HEK293 (cell line): ENCODE results near the gene KCP.
A peak's percentile ranks its signal among the peaks of the same experiment; 100 is the strongest.

Source experiments
- GLIS2 ChIP-seq: fragments of 450-650 bp; formaldehyde crosslinking; IDR thresholded peaks from 2 replicates; pipeline ENCODE4 v1.5.1; 2016; ENCODE audit warnings: missing biosample characterization, missing genetic modification characterization
- KLF1 ChIP-seq: fragments of 450-650 bp; formaldehyde crosslinking; IDR thresholded peaks from 2 replicates; pipeline ENCODE4 v1.5.1; 2016; ENCODE audit warnings: missing biosample characterization, missing genetic modification characterization
- KLF7 ChIP-seq: fragments of 450-650 bp; formaldehyde crosslinking; IDR thresholded peaks from 2 replicates; pipeline ENCODE4 v1.5.1; 2016; ENCODE audit warnings: missing biosample characterization, missing genetic modification characterization, borderline replicate concordance
- PRDM10 ChIP-seq: fragments of 450-650 bp; formaldehyde crosslinking; IDR thresholded peaks from 2 replicates; pipeline ENCODE4 v1.5.1; 2016; ENCODE audit warnings: missing biosample characterization, missing genetic modification characterization
- PRDM4 ChIP-seq: fragments of 450-650 bp; formaldehyde crosslinking; IDR thresholded peaks from 2 replicates; pipeline ENCODE4 v1.5.1; 2017; ENCODE audit warnings: missing biosample characterization, missing genetic modification characterization
- SP3 ChIP-seq: fragments of 450-650 bp; formaldehyde crosslinking; IDR thresholded peaks from 2 replicates; pipeline ENCODE4 v1.5.1; 2016; ENCODE audit warnings: missing biosample characterization, missing genetic modification characterization
- ZBTB10 ChIP-seq: fragments of 450-650 bp; formaldehyde crosslinking; IDR thresholded peaks from 2 replicates; pipeline ENCODE4 v1.5.1; 2016; ENCODE audit warnings: missing biosample characterization, missing genetic modification characterization
- ZBTB17 ChIP-seq: fragments of 450-650 bp; formaldehyde crosslinking; IDR thresholded peaks from 2 replicates; pipeline ENCODE4 v1.5.1; 2016; ENCODE audit warnings: missing biosample characterization, missing genetic modification characterization
- ZBTB26 ChIP-seq: fragments of 450-650 bp; formaldehyde crosslinking; optimal IDR thresholded peaks from 2 replicates; pipeline ENCODE3; 2016; ENCODE audit warnings: missing biosample characterization, mild to moderate bottlenecking, missing genetic modification characterization
- ZFHX2 ChIP-seq: fragments of 450-650 bp; formaldehyde crosslinking; conservative IDR thresholded peaks from 2 replicates; pipeline ENCODE4 v1.5.1; 2016; ENCODE audit warnings: missing biosample characterization, missing genetic modification characterization
- ZFP69B ChIP-seq: fragments of 450-650 bp; formaldehyde crosslinking; IDR thresholded peaks from 2 replicates; pipeline ENCODE4 v1.5.1; 2016; ENCODE audit warnings: missing biosample characterization, missing genetic modification characterization
- ZIC2 ChIP-seq: fragments of 450-650 bp; formaldehyde crosslinking; IDR thresholded peaks from 2 replicates; pipeline ENCODE4 v1.5.1; 2016; ENCODE audit warnings: missing biosample characterization, missing genetic modification characterization
- ZNF157 ChIP-seq: fragments of 450-650 bp; formaldehyde crosslinking; IDR thresholded peaks from 2 replicates; pipeline ENCODE4 v1.5.1; 2016; ENCODE audit warnings: missing biosample characterization, missing genetic modification characterization
- ZNF341 ChIP-seq: fragments of 450-650 bp; formaldehyde crosslinking; IDR thresholded peaks from 2 replicates; pipeline ENCODE4; 2016; ENCODE audit warnings: low read depth, missing biosample characterization, missing genetic modification characterization
- ZNF391 ChIP-seq: fragments of 450-650 bp; formaldehyde crosslinking; IDR thresholded peaks from 2 replicates; pipeline ENCODE4 v1.5.1; 2016; ENCODE audit warnings: low read depth, missing biosample characterization, missing genetic modification characterization, borderline replicate concordance
- ZNF426 ChIP-seq: fragments of 450-650 bp; formaldehyde crosslinking; IDR thresholded peaks from 2 replicates; pipeline ENCODE4 v1.5.1; 2017; ENCODE audit warnings: missing biosample characterization, missing genetic modification characterization, mild to moderate bottlenecking, inconsistent platforms, moderate library complexity
- ZNF692 ChIP-seq: fragments of 450-650 bp; formaldehyde crosslinking; IDR thresholded peaks from 2 replicates; pipeline ENCODE4 v1.5.1; 2016; ENCODE audit warnings: missing biosample characterization, missing genetic modification characterization
- ZNF777 ChIP-seq: fragments of 450-650 bp; formaldehyde crosslinking; IDR thresholded peaks from 2 replicates; pipeline ENCODE4 v1.5.1; 2017; ENCODE audit warnings: missing biosample characterization, missing genetic modification characterization, borderline replicate concordance

Gene KCP

GRCh38 chr7:128937647-128938543 lies 27.4 kb upstream of the KCP start, which contains the start of gene IRF5 (continued):
- TF ChIP-seq ZBTB17 (tag by site-specific recombination) (peak; percentile 14; the same call in 1 of the 2 replicates), ZNF157 (tag by site-specific recombination) (no peak), ZNF777 (tag by site-specific recombination) (peak; percentile 22; the same call in 1 of the 2 replicates), GLIS2 (tag by site-specific recombination) (peak; percentile 80), ZNF391 (peak; percentile 19; the same call in 1 of the 2 replicates), ZBTB26 (tag by site-specific recombination) (peak; percentile 86), ZNF692 (peak; percentile 99), KLF7 (tag by site-specific recombination) (no peak), ZNF426 (tag by site-specific recombination) (no peak), KLF1 (tag by site-specific recombination) (peak; percentile 79), SP3 (tag by site-specific recombination) (peak; percentile 49), ZFHX2 (tag by site-specific recombination) (peak; percentile 42), PRDM4 (no peak), ZFP69B (tag by site-specific recombination) (peak; percentile 95), ZBTB10 (peak; percentile 72; the same call in 1 of the 2 replicates), ZNF341 (tag by site-specific recombination) (peak; percentile 82), ZIC2 (tag by site-specific recombination) (peak; percentile 78), PRDM10 (tag by site-specific recombination) (peak; percentile 38; the same call in 1 of the 2 replicates)
